ENCODE data around the gene TRMT6.

TRMT6 gene

DNA sequence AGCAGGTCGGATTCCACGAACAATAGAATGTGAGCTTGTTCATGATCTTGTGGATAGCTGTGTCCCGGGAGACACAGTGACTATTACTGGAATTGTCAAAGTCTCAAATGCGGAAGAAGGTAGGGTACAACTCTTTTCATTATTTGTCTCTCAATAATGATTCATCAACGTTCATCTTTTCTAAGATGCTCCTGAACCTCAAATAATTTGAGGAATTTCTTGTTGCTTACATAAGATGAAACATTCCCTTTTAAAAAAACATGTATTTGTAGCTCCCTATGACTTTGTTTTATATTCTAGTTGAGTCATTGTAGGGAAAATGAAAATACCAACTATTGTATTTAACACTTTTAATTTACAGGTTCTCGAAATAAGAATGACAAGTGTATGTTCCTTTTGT is 17.1 kb upstream of the TRMT6 start:
- no peak overlapping the region for H4K91ac ChIP-seq (ENCODE audit: low read length)
- H4K8ac ChIP-seq (ENCODE audit: low read length) = no peak overlapping the region

DNA sequence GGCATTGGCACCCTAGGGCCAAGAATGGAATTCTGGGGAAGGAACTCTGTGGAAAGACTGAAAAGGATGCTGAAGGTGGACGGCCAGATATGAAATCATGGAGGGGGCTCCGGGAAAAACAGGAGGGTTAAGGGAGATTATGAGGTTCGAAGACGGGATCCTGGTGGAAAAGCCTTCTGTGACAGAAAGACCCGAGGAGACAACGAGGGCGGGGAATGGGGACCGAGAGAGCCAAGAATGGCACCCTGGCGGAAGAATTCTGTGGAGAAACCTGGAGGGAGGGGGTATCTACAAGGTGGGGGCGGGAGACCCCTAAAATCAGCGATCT is 426 bp downstream of the TRMT6 start:
- H3K18ac ChIP-seq (ENCODE audit: low read depth in 1 of 2, low read length in 2 of 2) = peak overlapping the region in 1 of 2 experiments; percentile 76
- H3K4me3 ChIP-seq (ENCODE audit: insufficient read depth in 1 of 2, low read depth in 1 of 2, low read length in 2 of 2) = peak overlapping the region; percentile 97
- no peak overlapping the region for H2AK5ac ChIP-seq (ENCODE audit: low read length, severe bottlenecking)
- peak overlapping the region; percentile 79 for H4K8ac ChIP-seq (ENCODE audit: low read length)
- H3K23ac ChIP-seq (ENCODE audit: low read length in 2 of 2) = peak overlapping the region in 1 of 2 experiments; percentile 46
- no peaks in the 10 kb centered on the region for H3K4me1 ChIP-seq (ENCODE audit: control insufficient read depth, insufficient read depth, low read depth, low read length)
- peak overlapping the region; percentile 93 for H2AFZ ChIP-seq (ENCODE audit: low read depth, low read length)
- no peak overlapping the region for H2BK120ac ChIP-seq (ENCODE audit: low read depth, low read length)
- H3K4me2 ChIP-seq (ENCODE audit: low read length, poor library complexity, severe bottlenecking) = peak overlapping the region; percentile 79
- H3K27ac ChIP-seq (ENCODE audit: low read length, poor library complexity, severe bottlenecking) = no peak overlapping the region
- 2% methylated on average over 11 of the region's 11 CpGs for WGBS
- H3K36me3 ChIP-seq (ENCODE audit: control insufficient read depth in 1 of 2, insufficient read depth in 2 of 2, low read depth in 1 of 2, low read length in 2 of 2) = peaks cover 4 to 37% of the 10 kb centered on the region in 2 experiments
- peak overlapping the region; percentile 88 for H4K91ac ChIP-seq (ENCODE audit: low read length)
- H2BK15ac ChIP-seq (ENCODE audit: low read depth, poor library complexity, severe bottlenecking) = no peak overlapping the region
- peak overlapping the region; percentile 76 for H2BK5ac ChIP-seq (ENCODE audit: low read depth, low read length, poor library complexity, severe bottlenecking)
- H3K4ac ChIP-seq (ENCODE audit: low read depth in 1 of 2, low read length in 2 of 2) = peak overlapping the region in 1 of 2 experiments; percentile 25
- H3K9me3 ChIP-seq (ENCODE audit: control insufficient read depth, low read length) = no peaks in the 10 kb centered on the region
- H3K14ac ChIP-seq (ENCODE audit: low read length in 2 of 2) = peak overlapping the region in 1 of 2 experiments; percentile 92
- H3K9ac ChIP-seq (ENCODE audit: low read length) = peak overlapping the region; percentile 95
- H2BK12ac ChIP-seq (ENCODE audit: low read length in 2 of 2) = no peak overlapping the region
- peaks cover 32% of the 10 kb centered on the region for H3K79me1 ChIP-seq (replicated peaks; ENCODE audit: low read length, poor library complexity, severe bottlenecking)
- no peak for DNase-seq
- no peaks in the 10 kb centered on the region for H3K27me3 ChIP-seq (ENCODE audit: control insufficient read depth in 1 of 2, insufficient read depth in 1 of 2, low read length in 2 of 2)

More for the DNA sequence above, 17.1 kb upstream of the TRMT6 start:
- Histone ChIP-seq H3K36me3 (ENCODE audit: control insufficient read depth in 1 of 2, insufficient read depth in 2 of 2, low read depth in 1 of 2, low read length in 2 of 2) (peaks cover 0 to 17% of the 10 kb centered on the region in 2 experiments), H3K4me1 (ENCODE audit: control insufficient read depth, insufficient read depth, low read depth, low read length) (peaks cover 8% of the 10 kb centered on the region), H2BK5ac (ENCODE audit: low read depth, low read length, poor library complexity, severe bottlenecking) (no peak overlapping the region), H3K4ac (ENCODE audit: low read depth in 1 of 2, low read length in 2 of 2) (no peak overlapping the region), H3K9ac (ENCODE audit: low read length) (no peak overlapping the region), H2AFZ (ENCODE audit: low read depth, low read length) (no peak overlapping the region), H3K27me3 (ENCODE audit: control insufficient read depth in 1 of 2, insufficient read depth in 1 of 2, low read length in 2 of 2) (no peaks in the 10 kb centered on the region), H3K79me1 (replicated peaks; ENCODE audit: low read length, poor library complexity, severe bottlenecking) (peaks cover 14% of the 10 kb centered on the region), H3K4me2 (ENCODE audit: low read length, poor library complexity, severe bottlenecking) (no peak overlapping the region), H3K4me3 (ENCODE audit: insufficient read depth in 1 of 2, low read depth in 1 of 2, low read length in 2 of 2) (no peak overlapping the region), H3K14ac (ENCODE audit: low read length in 2 of 2) (no peak overlapping the region), H2AK5ac (ENCODE audit: low read length, severe bottlenecking) (no peak overlapping the region), H3K18ac (ENCODE audit: low read depth in 1 of 2, low read length in 2 of 2) (no peak overlapping the region), H2BK12ac (ENCODE audit: low read length in 2 of 2) (no peak overlapping the region), H3K23ac (ENCODE audit: low read length in 2 of 2) (no peak overlapping the region), H3K27ac (ENCODE audit: low read length, poor library complexity, severe bottlenecking) (peak overlapping the region; percentile 47), H3K9me3 (ENCODE audit: control insufficient read depth, low read length) (no peaks in the 10 kb centered on the region), H2BK120ac (ENCODE audit: low read depth, low read length) (no peak overlapping the region), H2BK15ac (ENCODE audit: low read depth, poor library complexity, severe bottlenecking) (no peak overlapping the region)
- no peak for DNase-seq
- 95% methylated on average over 5 of the region's 6 CpGs for WGBS

DNA sequence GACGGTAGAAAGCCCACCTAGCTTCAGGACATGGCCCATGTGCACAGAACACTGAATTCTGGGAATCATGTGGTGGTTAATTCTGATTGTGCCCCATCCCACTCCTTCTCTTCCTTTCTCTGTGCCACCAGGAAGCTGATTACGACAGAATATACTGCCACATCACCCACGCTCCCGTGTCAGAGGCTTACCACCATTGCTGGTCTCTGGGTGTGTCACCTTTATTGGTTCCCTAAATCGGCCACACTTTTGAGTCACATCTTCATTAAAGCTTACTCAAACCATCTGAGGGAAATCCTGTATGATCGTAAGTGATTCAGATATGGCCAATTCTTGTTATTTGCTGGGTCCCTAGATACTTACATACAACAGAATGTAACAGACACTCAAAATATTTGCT is 3.1 kb downstream of the TRMT6 start:
- Histone ChIP-seq H2BK120ac (ENCODE audit: low read depth, low read length) (no peak overlapping the region), H3K9me3 (ENCODE audit: control insufficient read depth, low read length) (no peaks in the 10 kb centered on the region), H2AK5ac (ENCODE audit: low read length, severe bottlenecking) (no peak overlapping the region), H3K4ac (ENCODE audit: low read depth in 1 of 2, low read length in 2 of 2) (no peak overlapping the region), H3K14ac (ENCODE audit: low read length in 2 of 2) (no peak overlapping the region), H2BK5ac (ENCODE audit: low read depth, low read length, poor library complexity, severe bottlenecking) (no peak overlapping the region), H3K36me3 (ENCODE audit: control insufficient read depth in 1 of 2, insufficient read depth in 2 of 2, low read depth in 1 of 2, low read length in 2 of 2) (peaks cover 11 to 55% of the 10 kb centered on the region in 2 experiments), H3K9ac (ENCODE audit: low read length) (no peak overlapping the region), H2BK15ac (ENCODE audit: low read depth, poor library complexity, severe bottlenecking) (no peak overlapping the region), H3K23ac (ENCODE audit: low read length in 2 of 2) (no peak overlapping the region), H3K4me2 (ENCODE audit: low read length, poor library complexity, severe bottlenecking) (no peak overlapping the region), H2AFZ (ENCODE audit: low read depth, low read length) (no peak overlapping the region), H3K4me1 (ENCODE audit: control insufficient read depth, insufficient read depth, low read depth, low read length) (no peaks in the 10 kb centered on the region), H3K27ac (ENCODE audit: low read length, poor library complexity, severe bottlenecking) (no peak overlapping the region), H4K8ac (ENCODE audit: low read length) (no peak overlapping the region), H3K4me3 (ENCODE audit: insufficient read depth in 1 of 2, low read depth in 1 of 2, low read length in 2 of 2) (no peak overlapping the region), H4K91ac (ENCODE audit: low read length) (no peak overlapping the region), H3K18ac (ENCODE audit: low read depth in 1 of 2, low read length in 2 of 2) (no peak overlapping the region), H2BK12ac (ENCODE audit: low read length in 2 of 2) (no peak overlapping the region), H3K79me1 (replicated peaks; ENCODE audit: low read length, poor library complexity, severe bottlenecking) (peaks cover 30% of the 10 kb centered on the region), H3K27me3 (ENCODE audit: control insufficient read depth in 1 of 2, insufficient read depth in 1 of 2, low read length in 2 of 2) (no peaks in the 10 kb centered on the region)
- no peak for DNase-seq
- 94% methylated on average over 6 of the region's 6 CpGs for WGBS

DNA sequence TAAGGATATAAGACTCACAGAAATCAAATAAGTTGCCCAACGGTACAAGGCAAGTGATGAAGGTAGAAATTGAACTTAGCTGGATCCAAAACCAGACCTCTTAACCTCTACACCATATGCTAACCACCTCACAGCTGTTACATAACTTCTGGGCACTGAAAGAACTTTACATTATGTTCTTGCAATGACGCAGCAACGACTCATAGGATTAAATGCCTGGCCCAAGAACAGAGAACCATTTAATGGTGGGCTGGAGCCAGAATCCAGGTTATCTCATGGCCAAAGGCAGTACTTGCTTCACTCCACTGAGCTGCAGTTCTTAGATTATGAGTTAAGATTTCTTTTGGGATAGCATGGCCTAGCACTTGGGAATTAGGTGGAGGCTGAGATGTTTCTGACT is 4.4 kb downstream of the TRMT6 start:
- DNase-seq = peak; percentile 61
- WGBS = 78% methylated on average over 3 of the region's 3 CpGs
- no peak overlapping the region for H2BK120ac ChIP-seq (ENCODE audit: low read depth, low read length)
- no peak overlapping the region for H3K23ac ChIP-seq (ENCODE audit: low read length in 2 of 2)
- no peaks in the 10 kb centered on the region for H3K4me1 ChIP-seq (ENCODE audit: control insufficient read depth, insufficient read depth, low read depth, low read length)
- no peak overlapping the region for H3K18ac ChIP-seq (ENCODE audit: low read depth in 1 of 2, low read length in 2 of 2)
- H2AK5ac ChIP-seq (ENCODE audit: low read length, severe bottlenecking) = no peak overlapping the region
- no peak overlapping the region for H4K91ac ChIP-seq (ENCODE audit: low read length)
- H3K9ac ChIP-seq (ENCODE audit: low read length) = no peak overlapping the region
- H3K4ac ChIP-seq (ENCODE audit: low read depth in 1 of 2, low read length in 2 of 2) = no peak overlapping the region
- H2BK5ac ChIP-seq (ENCODE audit: low read depth, low read length, poor library complexity, severe bottlenecking) = no peak overlapping the region
- H3K4me3 ChIP-seq (ENCODE audit: insufficient read depth in 1 of 2, low read depth in 1 of 2, low read length in 2 of 2) = no peak overlapping the region
- H3K27me3 ChIP-seq (ENCODE audit: control insufficient read depth in 1 of 2, insufficient read depth in 1 of 2, low read length in 2 of 2) = no peaks in the 10 kb centered on the region
- H3K9me3 ChIP-seq (ENCODE audit: control insufficient read depth, low read length) = no peaks in the 10 kb centered on the region
- H2BK15ac ChIP-seq (ENCODE audit: low read depth, poor library complexity, severe bottlenecking) = no peak overlapping the region
- H3K36me3 ChIP-seq (ENCODE audit: control insufficient read depth in 1 of 2, insufficient read depth in 2 of 2, low read depth in 1 of 2, low read length in 2 of 2) = peaks cover 18 to 68% of the 10 kb centered on the region in 2 experiments
- no peak overlapping the region for H3K4me2 ChIP-seq (ENCODE audit: low read length, poor library complexity, severe bottlenecking)
- H3K27ac ChIP-seq (ENCODE audit: low read length, poor library complexity, severe bottlenecking) = no peak overlapping the region
- no peak overlapping the region for H2AFZ ChIP-seq (ENCODE audit: low read depth, low read length)
- H3K14ac ChIP-seq (ENCODE audit: low read length in 2 of 2) = no peak overlapping the region
- H3K79me1 ChIP-seq (replicated peaks; ENCODE audit: low read length, poor library complexity, severe bottlenecking) = peaks cover 31% of the 10 kb centered on the region
- H4K8ac ChIP-seq (ENCODE audit: low read length) = no peak overlapping the region
- H2BK12ac ChIP-seq (ENCODE audit: low read length in 2 of 2) = no peak overlapping the region
